SK-N-SH (cell line): ENCODE data around the gene HSPA4. TPM values are rescaled to one million over a fixed set of nuclear protein-coding genes. Genes with fewer than 3 reads are reported as not detected.
A peak's percentile ranks its signal among the peaks of the same experiment; 100 is the strongest.

ENCODE experiments used
- CTCF ChIA-PET: fragments of 300-600, 350-600 bp; formaldehyde crosslinking; extraction: SDS; loops from one replicate; lab custom pipeline; 2021; lab: Yijun Ruan, JAX
- POLR2A ChIA-PET: fragments of 350-600 bp; sonication (Branson Sonifier 250); formaldehyde crosslinking; extraction: SDS; loops from one replicate; lab custom pipeline; 2020; ENCODE audit warnings: antibody characterized with exemption, inconsistent platforms; lab: Yijun Ruan, JAX
- DNase-seq: peaks from one replicate; pipeline ENCODE4 v3.0.0; 2012
- H2AFZ ChIP-seq: fragments of 200-600 bp; sonication (generic); 2 replicates; pipeline ENCODE4 v1.8.1; 2016; ENCODE audit warnings: antibody characterized with exemption, mild to moderate bottlenecking, low read depth
- H3F3A ChIP-seq: fragments of 200-600 bp; sonication (generic); replicated peaks from 2 replicates; pipeline ENCODE3; 2016; ENCODE audit warnings: antibody characterized with exemption, mild to moderate bottlenecking; ENCODE audit not compliant: insufficient read depth
- H3K27ac ChIP-seq, 2 experiments: fragments of 200-500 bp in 1 of 2; fragments of 200-600 bp in 1 of 2; sonication (Bioruptor generic) in 1 of 2; sonication (generic), shearing (Covaris generic) in 1 of 2; 2 replicates each; pipeline versions ENCODE4 v1.5.1 to v1.6.1; 2014 to 2016; ENCODE audit warnings: low read depth in 2 of 2, inconsistent platforms in 1 of 2, low read length in 1 of 2, mild to moderate bottlenecking in 1 of 2, mixed read lengths in 1 of 2
- H3K27me3 ChIP-seq: fragments of 200-600 bp; sonication (generic), shearing (Covaris generic); 2 replicates; pipeline ENCODE4 v1.6.1; 2016; ENCODE audit warnings: mixed run types; ENCODE audit not compliant: insufficient read depth
- H3K36me3 ChIP-seq, 2 experiments: fragments of 200-500 bp in 1 of 2; fragments of 200-600 bp in 1 of 2; sonication (Bioruptor generic) in 1 of 2; sonication (generic) in 1 of 2; replicated peaks in 1 of 2; 2 replicates each; pipeline versions ENCODE3 to v1.5.1; 2014 to 2016; ENCODE audit warnings: low read length in 1 of 2, mild to moderate bottlenecking in 1 of 2; ENCODE audit not compliant: insufficient read depth in 2 of 2, control insufficient read depth in 1 of 2
- H3K4me1 ChIP-seq, 2 experiments: fragments of 200-500 bp in 1 of 2; fragments of 200-600 bp in 1 of 2; sonication (Bioruptor generic) in 1 of 2; sonication (generic), shearing (Covaris generic) in 1 of 2; 2 replicates each; pipeline versions ENCODE4 v1.5.1 to v1.6.1; 2014 to 2016; ENCODE audit warnings: low read depth in 1 of 2, low read length in 1 of 2, mixed run types in 1 of 2; ENCODE audit not compliant: insufficient read depth in 2 of 2, control insufficient read depth in 1 of 2
- H3K4me2 ChIP-seq: fragments of 200-600 bp; sonication (generic), shearing (Covaris generic); 2 replicates; pipeline ENCODE4 v1.6.1; 2017; ENCODE audit warnings: mixed run types
- H3K4me3 ChIP-seq, 2 experiments: fragments of 200-500 bp in 1 of 2; fragments of 200-600 bp in 1 of 2; sonication (Bioruptor generic) in 1 of 2; sonication (generic), shearing (Covaris generic) in 1 of 2; 2 replicates each; pipeline versions ENCODE4 v1.5.1 to v1.8.1; 2014 to 2016; ENCODE audit warnings: low read depth in 2 of 2, inconsistent platforms in 1 of 2, low read length in 1 of 2, mild to moderate bottlenecking in 1 of 2, mixed read lengths in 1 of 2, moderate library complexity in 1 of 2
- H3K79me2 ChIP-seq: fragments of 200-600 bp; sonication (generic); 2 replicates; pipeline ENCODE4 v1.8.1; 2017; ENCODE audit warnings: mild to moderate bottlenecking; ENCODE audit not compliant: insufficient read depth
- H3K9ac ChIP-seq: fragments of 200-600 bp; sonication (generic); 2 replicates; pipeline ENCODE4 v1.6.1; 2017; ENCODE audit warnings: mixed run types
- H3K9me2 ChIP-seq: fragments of 200-600 bp; sonication (generic); 2 replicates; pipeline ENCODE4 v1.6.1; 2017; ENCODE audit warnings: mixed run types
- H3K9me3 ChIP-seq: fragments of 200-600 bp; sonication (generic); 2 replicates; pipeline ENCODE4 v1.6.1; 2017; ENCODE audit warnings: mixed run types, mild to moderate bottlenecking, moderate library complexity
- H4K20me1 ChIP-seq: fragments of 200-600 bp; sonication (generic); 2 replicates; pipeline ENCODE4 v1.6.1; 2017; ENCODE audit warnings: mild to moderate bottlenecking, mixed run types; ENCODE audit not compliant: insufficient read depth
- CHD2 ChIP-seq: fragments of 150-350 bp; IDR thresholded peaks from 2 replicates; pipeline ENCODE4 v1.6.1; 2018; ENCODE audit warnings: low read length; ENCODE audit not compliant: partially characterized antibody
- ELF1 ChIP-seq: IDR thresholded peaks from 2 replicates; pipeline ENCODE4 v1.4.0; 2012
- EP300 ChIP-seq, 2 experiments: IDR thresholded peaks; 2 replicates each; pipeline versions ENCODE4 v1.4.0 to v1.6.1; 2012; ENCODE audit warnings: borderline replicate concordance in 1 of 2, low read depth in 1 of 2, low read length in 1 of 2
- EZH2phosphoT487 ChIP-seq: fragments of 200-600 bp; sonication (generic); IDR thresholded peaks from 2 replicates; pipeline ENCODE4 v1.6.1; 2017; ENCODE audit warnings: low read depth, mixed run types, mild to moderate bottlenecking, antibody characterized with exemption, moderate library complexity, borderline replicate concordance
- FOXJ3 ChIP-seq: sonication (generic); formaldehyde crosslinking; IDR thresholded peaks from 2 replicates; pipeline ENCODE4 v1.5.1; 2020; ENCODE audit warnings: mild to moderate bottlenecking, missing genetic modification reagents
- FOXM1 ChIP-seq: IDR thresholded peaks from 2 replicates; pipeline ENCODE4 v1.4.0; 2012; ENCODE audit warnings: low read depth, mild to moderate bottlenecking
- GABPA ChIP-seq: IDR thresholded peaks from 2 replicates; pipeline ENCODE4 v1.4.0; 2012; ENCODE audit warnings: low read depth, mild to moderate bottlenecking
- JUND ChIP-seq: IDR thresholded peaks from 2 replicates; pipeline ENCODE4 v1.4.0; 2012
- NFIC ChIP-seq: IDR thresholded peaks from 2 replicates; pipeline ENCODE4 v1.4.0; 2012; ENCODE audit warnings: borderline replicate concordance
- POLR2AphosphoS5 ChIP-seq: IDR thresholded peaks from 2 replicates; pipeline ENCODE4 v1.6.1; 2012; ENCODE audit warnings: low read depth, low read length
- RXRA ChIP-seq: IDR thresholded peaks from 2 replicates; pipeline ENCODE4 v1.4.0; 2012; ENCODE audit warnings: low read depth, mild to moderate bottlenecking, borderline replicate concordance
- USF1 ChIP-seq: IDR thresholded peaks from 2 replicates; pipeline ENCODE4 v1.4.0; 2012; ENCODE audit warnings: low read depth, borderline replicate concordance
- YY1 ChIP-seq: IDR thresholded peaks from 2 replicates; pipeline ENCODE4 v1.4.0; 2012; ENCODE audit warnings: low read depth, mild to moderate bottlenecking
- WGBS: methylation state at CpG from one replicate; pipeline ENCODE4 v1.1.6; 2017; ENCODE audit warnings: low lambda C conversion rate; 5-methylcytosine and 5-hydroxymethylcytosine counted together
- polyA plus RNA-seq, 3 experiments: library from polyadenylated mRNA; depleted of rRNA; stranded (reverse); fragments of >200 nt; gene quantifications; 2 replicates each; pipeline ENCODE4 v1.2.3, GENCODE V29; 2012
- TF ChIP-seq, protein P1 (sequence below): fragments of 150-350 bp; IDR thresholded peaks from 2 replicates; pipeline ENCODE4 v1.6.1; 2016; ENCODE audit warnings: mild to moderate bottlenecking, low read depth, low read length
- TF ChIP-seq, protein P2 (sequence below): IDR thresholded peaks from 2 replicates; pipeline ENCODE4; 2012
- TF ChIP-seq, protein P3 (sequence below): IDR thresholded peaks from 2 replicates; pipeline ENCODE4 v1.4.0; 2012; ENCODE audit warnings: low read depth

Gene HSPA4
- polyA plus RNA-seq, 1 of the 3 experiments (the other 2 are of a cell fraction) = 18.8 TPM

GRCh38 chr5:133032852-133033742, 18.7 kb upstream of the HSPA4 start:
- Histone ChIP-seq H4K20me1 (no peaks in the 10 kb centered on the region), H2AFZ (peak overlapping the region; percentile 61), H3K27me3 (no peaks in the 10 kb centered on the region), H3K79me2 (no peaks in the 10 kb centered on the region), H3K4me3 (no peak overlapping the region), H3K9me3 (no peaks in the 10 kb centered on the region), H3K27ac (peak overlapping the region in 1 of 2 experiments; percentile 15; a peak in 1 of 4 replicates), H3K9me2 (no peaks in the 10 kb centered on the region), H3F3A (peaks cover 4% of the 10 kb centered on the region), H3K4me1 (no peaks in the 10 kb centered on the region; a peak in 1 of 4 replicates), H3K9ac (no peak overlapping the region), H3K4me2 (no peak overlapping the region), H3K36me3 (no peaks in the 10 kb centered on the region)
- no peak for DNase-seq
- TF ChIP-seq EZH2phosphoT487 (no peak), CHD2 (no peak), RXRA (no peak), NFIC (no peak), ELF1 (no peak), FOXM1 (no peak), POLR2AphosphoS5 (no peak), GABPA (no peak), YY1 (no peak), FOXJ3 (CRISPR knock-in tag) (no peak), EP300 (IDR thresholded peaks at IDR 0.05; ENCODE audit: borderline replicate concordance in 1 of 2, low read depth in 1 of 2, low read length in 1 of 2) (no peak), USF1 (peak; percentile 67; the same call in 1 of the 2 replicates), JUND (no peak)
- TF ChIP-seq, protein P1, sequence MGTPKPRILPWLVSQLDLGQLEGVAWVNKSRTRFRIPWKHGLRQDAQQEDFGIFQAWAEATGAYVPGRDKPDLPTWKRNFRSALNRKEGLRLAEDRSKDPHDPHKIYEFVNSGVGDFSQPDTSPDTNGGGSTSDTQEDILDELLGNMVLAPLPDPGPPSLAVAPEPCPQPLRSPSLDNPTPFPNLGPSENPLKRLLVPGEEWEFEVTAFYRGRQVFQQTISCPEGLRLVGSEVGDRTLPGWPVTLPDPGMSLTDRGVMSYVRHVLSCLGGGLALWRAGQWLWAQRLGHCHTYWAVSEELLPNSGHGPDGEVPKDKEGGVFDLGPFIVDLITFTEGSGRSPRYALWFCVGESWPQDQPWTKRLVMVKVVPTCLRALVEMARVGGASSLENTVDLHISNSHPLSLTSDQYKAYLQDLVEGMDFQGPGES = no peak
- TF ChIP-seq, protein P2, sequence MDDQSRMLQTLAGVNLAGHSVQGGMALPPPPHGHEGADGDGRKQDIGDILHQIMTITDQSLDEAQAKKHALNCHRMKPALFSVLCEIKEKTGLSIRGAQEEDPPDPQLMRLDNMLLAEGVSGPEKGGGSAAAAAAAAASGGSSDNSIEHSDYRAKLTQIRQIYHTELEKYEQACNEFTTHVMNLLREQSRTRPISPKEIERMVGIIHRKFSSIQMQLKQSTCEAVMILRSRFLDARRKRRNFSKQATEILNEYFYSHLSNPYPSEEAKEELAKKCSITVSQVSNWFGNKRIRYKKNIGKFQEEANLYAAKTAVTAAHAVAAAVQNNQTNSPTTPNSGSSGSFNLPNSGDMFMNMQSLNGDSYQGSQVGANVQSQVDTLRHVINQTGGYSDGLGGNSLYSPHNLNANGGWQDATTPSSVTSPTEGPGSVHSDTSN = no peak
- TF ChIP-seq, protein P3, sequence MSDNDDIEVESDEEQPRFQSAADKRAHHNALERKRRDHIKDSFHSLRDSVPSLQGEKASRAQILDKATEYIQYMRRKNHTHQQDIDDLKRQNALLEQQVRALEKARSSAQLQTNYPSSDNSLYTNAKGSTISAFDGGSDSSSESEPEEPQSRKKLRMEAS = peak; percentile 71
- CTCF ChIA-PET = interaction anchor here (0.6 kb wide), 1 partner anchor 142 kb away, joined by 3 read pairs; no protein-coding TSS in a partner anchor
- POLR2A ChIA-PET = no interaction called here
- 73% methylated on average over 6 of the region's 6 CpGs for WGBS
